Nephron progenitor cell (in vitro differentiated cells): ENCODE results near the gene BIN1.

Source experiments
- DNase-seq: peaks from one replicate; pipeline ENCODE4 v3.0.0; 2021
- H3K27ac Mint-ChIP-seq: 2 replicates; pipeline ENCODE4 v1.8.0; 2021; ENCODE audit warnings: mild to moderate bottlenecking, moderate library complexity, mixed read lengths
- H3K27me3 Mint-ChIP-seq: 2 replicates; pipeline ENCODE4 v1.8.0; 2021; ENCODE audit warnings: mild to moderate bottlenecking, low read depth, mixed read lengths; ENCODE audit not compliant: poor library complexity
- H3K36me3 Mint-ChIP-seq: 2 replicates; pipeline ENCODE4 v1.8.0; 2021; ENCODE audit warnings: low read depth, mixed read lengths
- H3K4me1 Mint-ChIP-seq: 2 replicates; pipeline ENCODE4 v1.8.0; 2021; ENCODE audit warnings: mixed read lengths
- H3K4me3 Mint-ChIP-seq: 2 replicates; pipeline ENCODE4 v1.8.0; 2021; ENCODE audit warnings: mild to moderate bottlenecking, moderate library complexity, mixed read lengths
- H3K9me3 Mint-ChIP-seq: 2 replicates; pipeline ENCODE4 v1.8.0; 2021; ENCODE audit warnings: mild to moderate bottlenecking, moderate library complexity, mixed read lengths
- CTCF ChIP-seq: fragments of 200-600 bp; sonication (generic); IDR thresholded peaks from 2 replicates; pipeline ENCODE4 v1.5.0; 2021; ENCODE audit warnings: antibody characterized with exemption

BIN1 gene

GRCh38 chr2:127095367-127095641 is 11.7 kb downstream of the BIN1 start:
- Mint-ChIP-seq H3K4me1 (peaks cover 85% of the 10 kb centered on the region), H3K4me3 (peak overlapping the region; percentile 34), H3K27ac (peak overlapping the region; percentile 78), H3K36me3 (no peaks in the 10 kb centered on the region), H3K27me3 (peaks cover 6% of the 10 kb centered on the region), H3K9me3 (no peaks in the 10 kb centered on the region)
- no peak for DNase-seq
- no peak for TF ChIP-seq CTCF

GRCh38 chr2:127094509-127095366 is 12.2 kb downstream of the BIN1 start:
- Mint-ChIP-seq H3K27me3 (peaks cover 6% of the 10 kb centered on the region), H3K4me3 (peak overlapping the region; percentile 34), H3K27ac (peak overlapping the region; percentile 78), H3K4me1 (peaks cover 82% of the 10 kb centered on the region), H3K9me3 (no peaks in the 10 kb centered on the region), H3K36me3 (no peaks in the 10 kb centered on the region)
- peak; percentile 50 for DNase-seq
- no peak for TF ChIP-seq CTCF

GRCh38 chr2:127093648-127094210 is 13.2 kb downstream of the BIN1 start:
- DNase-seq: no peak
- no peak for TF ChIP-seq CTCF
- Mint-ChIP-seq H3K4me1 (peaks cover 77% of the 10 kb centered on the region), H3K4me3 (no peak overlapping the region), H3K9me3 (no peaks in the 10 kb centered on the region), H3K27me3 (peaks cover 9% of the 10 kb centered on the region), H3K36me3 (no peaks in the 10 kb centered on the region), H3K27ac (peak overlapping the region; percentile 92)

GRCh38 chr2:127092901-127093516 is 13.9 kb downstream of the BIN1 start:
- no peaks in the 10 kb centered on the region for H3K9me3 Mint-ChIP-seq
- H3K27me3 Mint-ChIP-seq: peaks cover 9% of the 10 kb centered on the region
- TF ChIP-seq CTCF: no peak
- H3K27ac Mint-ChIP-seq: peak overlapping the region; percentile 92
- H3K4me3 Mint-ChIP-seq: peak overlapping the region; percentile 2
- H3K4me1 Mint-ChIP-seq: peaks cover 77% of the 10 kb centered on the region
- H3K36me3 Mint-ChIP-seq: no peaks in the 10 kb centered on the region
- no peak for DNase-seq

- no peak overlapping the region for H3K4me3 Mint-ChIP-seq
- peaks cover 9% of the 10 kb centered on the region for H3K27me3 Mint-ChIP-seq
- H3K4me1 Mint-ChIP-seq: peaks cover 77% of the 10 kb centered on the region
- DNase-seq: no peak
- H3K27ac Mint-ChIP-seq: no peak overlapping the region
- H3K36me3 Mint-ChIP-seq: no peaks in the 10 kb centered on the region
- no peaks in the 10 kb centered on the region for H3K9me3 Mint-ChIP-seq
- no peak for TF ChIP-seq CTCF
These were observed 14.6 kb downstream of the BIN1 start for GRCh38 chr2:127092306-127092705.
